Smooth muscle cell (in vitro differentiated cells): ENCODE measurements around the gene HDGFL3. TPM values are rescaled to one million over a fixed set of nuclear protein-coding genes. Genes with fewer than 3 reads are reported as not detected.
"Not testable (repeated sequence)": the region's sequence is repeated elsewhere in the genome, so short reads cannot be mapped to it uniquely, and the experiment has no call there.

Experiments used
- DNase-seq: peaks from one replicate; lab custom pipeline; 2025; ENCODE audit not compliant: unreplicated experiment; lab: John Stamatoyannopoulos, UW
- H2AFZ ChIP-seq: fragments of 200-600 bp; sonication (generic); 2 replicates; pipeline ENCODE4 v1.6.0; 2016; ENCODE audit warnings: antibody characterized with exemption, low read depth, mild to moderate bottlenecking
- H3F3A ChIP-seq: fragments of 200-600 bp; sonication (generic); 2 replicates; pipeline ENCODE4 v1.6.0; 2017; ENCODE audit warnings: antibody characterized with exemption, low read depth
- H3K27ac ChIP-seq: fragments of 200-600 bp; sonication (generic); 2 replicates; pipeline ENCODE4 v1.5.1; 2016; ENCODE audit warnings: low read depth, mild to moderate bottlenecking
- H3K27me3 ChIP-seq: fragments of 200-600 bp; sonication (generic); 2 replicates; pipeline ENCODE4 v1.6.1; 2016; ENCODE audit warnings: low read depth, mild to moderate bottlenecking
- H3K36me3 ChIP-seq: fragments of 200-600 bp; sonication (generic); 2 replicates; pipeline ENCODE4 v1.5.1; 2016; ENCODE audit warnings: low read depth
- H3K4me1 ChIP-seq: fragments of 200-600 bp; sonication (generic); 2 replicates; pipeline ENCODE4 v1.5.1; 2016; ENCODE audit warnings: low read depth
- H3K4me2 ChIP-seq: fragments of 200-600 bp; sonication (generic); 2 replicates; pipeline ENCODE4 v1.6.0; 2016; ENCODE audit warnings: mild to moderate bottlenecking
- H3K4me3 ChIP-seq: fragments of 200-600 bp; sonication (generic); 2 replicates; pipeline ENCODE4 v1.5.1; 2016; ENCODE audit warnings: mild to moderate bottlenecking
- H3K79me2 ChIP-seq: fragments of 200-600 bp; sonication (generic); 2 replicates; pipeline ENCODE4 v1.6.0; 2016; ENCODE audit warnings: low read depth, mild to moderate bottlenecking
- H3K9ac ChIP-seq: fragments of 200-600 bp; sonication (generic); 2 replicates; pipeline ENCODE4 v1.6.0; 2016; ENCODE audit warnings: low read depth
- H3K9me3 ChIP-seq: fragments of 200-600 bp; sonication (generic); replicated peaks from 2 replicates; pipeline ENCODE4 v1.5.1; 2016; ENCODE audit warnings: low read depth
- H4K20me1 ChIP-seq: fragments of 200-600 bp; sonication (generic); 2 replicates; pipeline ENCODE4 v1.6.0; 2016; ENCODE audit warnings: low read depth
- WGBS: methylation state at CpG from one replicate; pipeline ENCODE4 v1.1.7; 2016; ENCODE audit warnings: low lambda C conversion rate; 5-methylcytosine and 5-hydroxymethylcytosine counted together
- polyA plus RNA-seq: library from polyadenylated mRNA; unstranded; fragments of >200 nt; fragmentation: Nextera tagmentation; extraction: Ambion mirVana; gene quantifications from 2 replicates; pipeline ENCODE4 v1.2.1, GENCODE V29; 2016
- total RNA-seq: library from RNA; depleted of rRNA; stranded (reverse); fragments of >200 nt; gene quantifications from 2 replicates; pipeline ENCODE4 v1.2.3, GENCODE V29; 2014
- TF ChIP-seq, protein P1 (sequence below): fragments of 200-600 bp; sonication (generic); IDR thresholded peaks from 2 replicates; pipeline ENCODE4 v1.5.1; 2017; ENCODE audit warnings: borderline replicate concordance, mild to moderate bottlenecking, antibody characterized with exemption; ENCODE audit not compliant: insufficient read depth, poor library complexity, severe bottlenecking

Gene HDGFL3
- total and polyA plus RNA-seq, 2 experiments from 2014 or later = 36.2 to 62.5 TPM

DNA sequence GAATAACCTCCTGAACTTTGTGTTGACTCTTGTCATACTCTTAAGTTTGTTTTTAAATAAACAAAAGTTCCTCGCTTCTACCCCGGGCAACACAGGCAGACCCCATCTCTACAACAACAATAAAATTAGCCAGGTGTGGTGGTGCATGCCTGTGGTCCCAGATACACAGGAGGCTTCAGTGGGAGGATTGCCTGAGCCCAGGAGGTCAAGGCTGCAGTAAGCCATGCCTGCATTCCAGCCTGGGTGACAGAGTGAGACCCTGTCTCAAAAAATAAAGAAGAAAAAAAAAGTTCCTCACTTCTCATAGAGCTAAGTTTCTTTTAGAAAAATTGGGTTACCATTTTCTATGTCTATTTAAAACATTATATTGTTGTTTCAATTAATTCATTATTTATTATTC is 29.2 kb downstream of the HDGFL3 start:
- Histone ChIP-seq H2AFZ (no peak overlapping the region), H3K4me3 (no peak overlapping the region), H3K36me3 (no peaks in the 10 kb centered on the region), H3K27ac (no peak overlapping the region), H3K9me3 (no peaks in the 10 kb centered on the region), H3K4me2 (no peak overlapping the region), H3K79me2 (peaks cover 36% of the 10 kb centered on the region), H3K27me3 (no peaks in the 10 kb centered on the region), H3K9ac (no peak overlapping the region), H4K20me1 (peaks cover 95% of the 10 kb centered on the region), H3K4me1 (no peaks in the 10 kb centered on the region), H3F3A (no peaks in the 10 kb centered on the region)
- TF ChIP-seq, protein P1, sequence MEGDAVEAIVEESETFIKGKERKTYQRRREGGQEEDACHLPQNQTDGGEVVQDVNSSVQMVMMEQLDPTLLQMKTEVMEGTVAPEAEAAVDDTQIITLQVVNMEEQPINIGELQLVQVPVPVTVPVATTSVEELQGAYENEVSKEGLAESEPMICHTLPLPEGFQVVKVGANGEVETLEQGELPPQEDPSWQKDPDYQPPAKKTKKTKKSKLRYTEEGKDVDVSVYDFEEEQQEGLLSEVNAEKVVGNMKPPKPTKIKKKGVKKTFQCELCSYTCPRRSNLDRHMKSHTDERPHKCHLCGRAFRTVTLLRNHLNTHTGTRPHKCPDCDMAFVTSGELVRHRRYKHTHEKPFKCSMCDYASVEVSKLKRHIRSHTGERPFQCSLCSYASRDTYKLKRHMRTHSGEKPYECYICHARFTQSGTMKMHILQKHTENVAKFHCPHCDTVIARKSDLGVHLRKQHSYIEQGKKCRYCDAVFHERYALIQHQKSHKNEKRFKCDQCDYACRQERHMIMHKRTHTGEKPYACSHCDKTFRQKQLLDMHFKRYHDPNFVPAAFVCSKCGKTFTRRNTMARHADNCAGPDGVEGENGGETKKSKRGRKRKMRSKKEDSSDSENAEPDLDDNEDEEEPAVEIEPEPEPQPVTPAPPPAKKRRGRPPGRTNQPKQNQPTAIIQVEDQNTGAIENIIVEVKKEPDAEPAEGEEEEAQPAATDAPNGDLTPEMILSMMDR = no peak
- WGBS = 87% methylated on average over 2 of the region's 2 CpGs
- DNase-seq = no peak

DNA sequence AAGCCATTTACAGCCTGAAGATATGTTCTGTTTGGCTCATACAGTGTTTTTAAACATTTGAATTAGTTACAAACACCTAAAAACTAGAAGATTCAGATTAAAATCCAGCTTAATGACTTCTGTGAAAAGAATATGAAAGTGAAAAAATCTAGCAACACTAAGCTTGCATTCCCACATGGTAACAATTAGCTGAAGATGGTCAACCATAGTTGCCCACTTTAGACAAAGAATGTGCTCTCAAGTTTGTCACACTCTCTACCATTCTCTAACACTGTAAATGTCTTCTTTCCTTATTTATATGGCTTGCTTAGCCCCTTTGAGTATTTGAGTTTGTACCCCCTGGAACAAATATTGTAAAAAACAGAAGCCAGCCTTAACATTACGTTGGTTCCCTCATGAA is 32.7 kb downstream of the HDGFL3 start:
- TF ChIP-seq, protein P1 = no peak
- no peaks in the 10 kb centered on the region for H3F3A ChIP-seq
- H3K4me2 ChIP-seq = no peak overlapping the region
- H4K20me1 ChIP-seq = peaks cover 76% of the 10 kb centered on the region
- H3K27me3 ChIP-seq = no peaks in the 10 kb centered on the region
- peaks cover 62% of the 10 kb centered on the region for H3K79me2 ChIP-seq
- WGBS = 89% methylated on average over 1 of the region's 1 CpG
- no peaks in the 10 kb centered on the region for H3K9me3 ChIP-seq
- H3K27ac ChIP-seq = no peak overlapping the region
- no peak for DNase-seq
- H3K4me3 ChIP-seq = no peak overlapping the region
- H2AFZ ChIP-seq = no peak overlapping the region
- no peaks in the 10 kb centered on the region for H3K4me1 ChIP-seq
- H3K36me3 ChIP-seq = no peaks in the 10 kb centered on the region
- no peak overlapping the region for H3K9ac ChIP-seq

DNA sequence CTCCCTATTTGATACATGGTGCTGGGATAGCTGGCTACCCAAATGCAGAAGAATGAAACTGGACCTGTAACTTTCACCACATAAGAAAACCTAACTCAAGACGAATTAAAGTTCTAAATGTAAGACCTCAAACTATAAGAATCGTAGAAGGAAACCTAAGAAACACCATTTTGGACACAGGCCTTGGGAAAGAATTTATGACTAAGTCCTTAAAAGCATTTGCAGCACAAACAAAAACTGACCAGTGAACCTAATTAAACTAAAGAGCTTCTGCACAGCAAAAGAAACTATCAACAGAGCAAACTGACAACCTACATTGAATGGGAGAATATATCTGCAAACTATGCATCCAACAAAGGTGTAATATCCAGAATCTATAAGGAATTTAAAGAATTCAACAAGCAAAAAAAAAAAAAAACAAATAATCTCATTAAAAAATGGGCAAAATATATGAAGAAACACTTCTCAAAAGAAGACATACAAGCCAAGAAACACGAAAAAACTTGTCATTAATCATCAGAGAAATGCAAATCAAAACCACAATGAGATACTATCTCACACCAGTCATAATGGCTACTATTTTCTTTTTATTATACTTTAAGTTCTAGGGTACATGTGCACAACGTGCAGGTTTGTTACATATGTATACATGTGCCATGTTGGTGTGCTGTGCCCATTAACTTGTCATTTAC is 37.0 kb downstream of the HDGFL3 start:
- H3K9ac ChIP-seq = no peak overlapping the region
- WGBS = 84% methylated on average over 4 of the region's 4 CpGs
- no peaks in the 10 kb centered on the region for H3K27me3 ChIP-seq
- no peak overlapping the region for H3K27ac ChIP-seq
- H3K4me3 ChIP-seq = no peak overlapping the region
- H3K36me3 ChIP-seq = no peaks in the 10 kb centered on the region
- H3K4me2 ChIP-seq = no peak overlapping the region
- DNase-seq = no peak
- H3F3A ChIP-seq = no peaks in the 10 kb centered on the region
- peaks cover 82% of the 10 kb centered on the region for H3K79me2 ChIP-seq
- H4K20me1 ChIP-seq = peaks cover 48% of the 10 kb centered on the region
- H3K9me3 ChIP-seq = peaks cover 6% of the 10 kb centered on the region
- H2AFZ ChIP-seq = no peak overlapping the region
- TF ChIP-seq, protein P1 = no peak
- no peaks in the 10 kb centered on the region for H3K4me1 ChIP-seq

DNA sequence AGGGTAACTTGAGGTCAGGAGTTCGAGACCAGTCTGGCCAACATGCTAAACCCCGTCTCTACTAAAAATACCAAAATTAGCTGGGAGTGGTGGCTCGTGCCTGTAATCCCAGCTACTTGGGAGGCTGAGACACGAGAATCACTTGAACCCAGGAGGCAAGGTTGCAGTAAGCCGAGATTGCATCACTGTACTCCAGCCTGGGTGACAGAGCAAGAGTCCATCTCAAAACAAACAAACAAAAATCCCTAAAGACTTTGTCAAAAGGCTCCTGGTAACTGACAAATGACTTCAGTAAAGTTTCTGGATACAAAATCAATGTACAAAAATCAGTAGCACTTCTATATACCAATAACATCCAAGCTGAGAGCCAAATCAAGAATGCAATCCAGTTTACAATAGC is 38.0 kb downstream of the HDGFL3 start:
- not testable (repeated sequence) for H3K27ac ChIP-seq, H3K4me2 ChIP-seq, H3K9me3 ChIP-seq, H3K9ac ChIP-seq, H3K27me3 ChIP-seq, H3K4me1 ChIP-seq, H3K4me3 ChIP-seq, H2AFZ ChIP-seq, H3F3A ChIP-seq, DNase-seq, H3K36me3 ChIP-seq
- WGBS = 96% methylated on average over 5 of the region's 5 CpGs
- Histone ChIP-seq H3K79me2 (peaks cover 83% of the 10 kb centered on the region), H4K20me1 (peaks cover 46% of the 10 kb centered on the region)
